ENCODE data around the gene SERPINE1.
"Not testable (repeated sequence)": the region's sequence is repeated elsewhere in the genome, so short reads cannot be mapped to it uniquely, and the experiment has no call there.

Gene SERPINE1

DNA sequence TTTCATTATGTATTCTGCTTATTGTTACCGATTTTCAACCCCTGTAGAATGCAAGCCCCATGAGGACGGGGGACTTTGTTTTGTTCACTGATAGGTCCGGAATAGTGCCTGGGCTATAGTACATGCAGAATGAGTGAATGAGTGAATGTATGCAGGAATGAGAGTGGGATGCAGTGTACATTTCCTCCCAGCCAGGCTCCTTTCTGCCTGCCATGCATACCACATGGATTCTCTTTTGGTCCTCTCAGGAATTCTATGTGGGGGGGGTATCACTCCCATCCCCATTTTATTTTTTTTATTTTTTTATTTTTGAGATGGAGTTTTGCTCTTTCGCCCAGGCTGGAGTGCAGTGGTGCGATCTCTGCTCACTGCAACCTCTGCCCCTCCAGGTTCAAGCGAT lies 24.9 kb upstream of the SERPINE1 start:
- no peak for DNase-seq

DNA sequence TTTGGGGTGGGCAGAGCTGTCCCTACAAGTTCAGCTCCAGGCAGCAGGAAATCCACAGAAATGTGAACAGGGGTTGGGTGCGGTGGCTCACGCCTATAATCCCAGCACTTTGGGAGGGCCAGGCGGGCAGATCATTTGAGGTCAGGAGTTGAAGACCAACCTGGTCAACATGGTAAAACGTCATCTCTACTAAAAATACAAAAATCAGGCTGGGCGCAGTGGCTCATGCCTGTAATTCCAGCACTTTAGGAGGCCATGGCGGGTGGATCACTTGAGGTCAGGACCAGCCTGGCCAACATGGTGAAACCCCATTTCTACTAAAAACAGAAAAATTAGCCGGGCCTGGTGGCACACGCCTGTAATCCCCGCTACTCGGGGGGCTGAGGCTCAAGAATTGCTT lies 23.2 kb upstream of the SERPINE1 start:
- not testable (repeated sequence) for DNase-seq

DNA sequence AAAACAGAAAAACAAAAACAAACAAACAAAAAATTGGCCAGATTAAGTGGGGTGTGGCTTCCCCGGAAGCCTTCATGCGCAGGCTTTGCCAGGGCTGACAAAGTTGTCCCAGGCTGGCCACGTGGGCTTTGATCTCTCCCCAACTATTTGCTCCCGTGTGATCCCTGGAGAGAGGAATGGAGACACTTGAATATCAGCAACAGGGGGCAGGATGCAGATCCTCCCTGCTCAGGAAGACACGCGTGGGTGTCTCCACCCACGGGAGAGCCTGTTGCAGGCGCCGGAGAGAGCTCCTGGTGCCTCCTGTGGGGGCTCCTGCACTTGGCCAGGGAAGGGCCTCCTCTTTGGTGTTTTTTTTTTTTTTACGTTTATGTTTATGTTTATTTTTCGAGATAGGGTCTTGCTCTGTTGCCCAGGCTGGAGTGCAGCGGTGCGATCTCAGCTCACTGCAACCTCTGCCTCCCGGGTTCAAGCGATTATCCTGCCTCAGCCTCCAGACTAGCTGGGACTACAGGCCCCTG lies 22.7 kb upstream of the SERPINE1 start:
- DNase-seq = no peak

DNA sequence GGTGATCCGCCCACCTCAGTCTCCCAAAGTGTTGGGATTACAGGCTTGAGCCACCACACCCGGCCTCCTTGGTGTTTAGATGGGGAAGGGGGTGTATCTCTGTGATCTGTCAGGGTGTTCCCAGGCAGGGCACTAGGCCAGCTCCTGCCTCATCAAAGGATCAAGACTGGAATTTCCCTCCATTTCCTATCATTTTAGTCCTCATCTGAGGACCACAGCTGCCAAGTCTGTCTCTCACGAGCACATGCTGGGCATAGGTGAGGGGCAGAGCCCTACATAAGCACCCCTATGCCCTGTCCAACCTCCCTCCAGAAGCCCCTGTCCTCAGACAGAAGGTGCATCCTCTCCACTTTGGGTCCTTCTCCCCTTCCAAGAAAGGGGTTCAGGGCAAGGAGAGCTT lies 22.1 kb upstream of the SERPINE1 start:
- no peak for DNase-seq

DNA sequence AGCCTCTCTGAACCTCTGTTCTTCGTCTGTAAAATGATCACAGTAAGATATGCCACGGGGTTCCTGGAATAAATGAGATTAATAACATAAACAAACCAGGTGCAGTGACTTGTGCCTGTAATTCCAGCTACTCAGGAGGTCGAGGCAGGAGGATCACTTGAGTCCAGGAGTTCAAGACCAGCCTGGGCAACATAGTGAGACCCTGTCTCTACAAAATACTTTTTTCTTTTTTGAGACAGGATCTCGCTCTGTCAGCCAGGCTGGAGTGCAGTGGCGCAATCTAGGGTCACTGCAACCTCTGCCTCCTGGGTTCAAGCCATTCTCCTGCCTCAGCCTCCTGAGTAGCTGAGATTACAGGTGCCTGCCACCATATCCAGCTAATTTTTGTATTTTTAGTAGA lies 21.7 kb upstream of the SERPINE1 start:
- DNase-seq = not testable (repeated sequence)

DNA sequence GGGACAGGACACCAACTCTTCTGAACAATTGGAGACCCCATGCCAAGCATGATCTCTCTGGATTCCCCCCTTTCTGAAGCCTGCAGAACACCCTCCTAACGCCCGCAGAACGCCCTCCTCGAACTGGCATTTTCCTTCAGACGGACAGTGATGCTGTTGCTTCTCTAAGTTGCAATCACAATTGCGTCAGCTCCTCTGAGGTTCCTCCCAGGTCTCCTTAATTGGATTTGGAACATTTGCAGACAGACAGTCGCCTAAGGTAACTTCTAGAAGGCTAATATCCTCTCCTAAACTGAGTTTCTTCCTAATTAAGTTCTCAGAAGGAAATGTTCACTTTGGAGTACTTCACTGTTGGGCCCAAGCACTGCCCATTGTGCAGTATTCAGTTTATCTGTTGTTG lies 20.5 kb upstream of the SERPINE1 start:
- no peak for DNase-seq

DNA sequence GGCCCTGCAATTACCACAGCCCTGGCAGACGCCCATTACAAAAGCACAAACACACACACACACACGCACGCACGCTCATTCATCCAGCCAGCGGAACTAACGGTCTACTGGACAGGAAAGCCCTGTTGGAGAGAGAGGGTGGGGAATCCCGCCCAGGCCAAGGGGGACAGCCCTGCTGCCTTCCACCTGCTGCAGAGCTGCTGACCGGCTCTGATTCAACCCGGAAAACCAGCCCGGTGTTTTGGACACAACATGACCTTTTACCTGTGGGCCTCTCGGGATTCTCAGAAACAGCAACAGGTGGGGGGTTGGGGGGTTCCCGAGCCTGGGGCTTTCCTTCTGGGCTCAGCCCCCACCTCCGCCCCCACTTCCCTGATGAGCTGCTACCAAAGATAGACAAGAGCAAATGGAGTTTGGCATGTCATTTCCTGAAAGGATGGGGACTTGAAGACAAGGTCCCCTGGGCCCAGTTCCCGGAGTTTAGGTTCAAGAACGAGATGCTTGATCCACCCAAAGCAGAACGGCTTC lies 18.5 kb upstream of the SERPINE1 start:
- no peak for DNase-seq

DNA sequence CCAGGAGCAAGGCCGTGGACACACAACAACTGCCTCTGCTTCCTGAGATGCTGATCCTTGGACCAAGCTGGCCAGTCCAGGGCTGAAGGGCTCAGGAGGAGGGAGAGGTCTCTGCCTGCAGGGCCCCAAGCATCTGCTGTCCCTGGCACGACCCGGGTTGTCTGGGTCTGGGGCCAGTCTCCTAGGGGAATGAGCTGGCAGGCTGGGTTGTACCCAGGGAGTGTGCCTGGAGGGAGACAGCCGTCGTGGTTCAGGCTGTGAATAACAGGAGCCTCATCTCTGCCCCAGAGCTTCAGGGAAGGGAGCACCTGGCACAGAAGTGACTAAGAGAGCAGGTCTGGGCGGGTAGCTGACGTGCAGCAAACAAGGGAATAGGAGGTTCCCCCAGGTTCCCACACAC lies 17.9 kb upstream of the SERPINE1 start:
- no peak for DNase-seq

DNA sequence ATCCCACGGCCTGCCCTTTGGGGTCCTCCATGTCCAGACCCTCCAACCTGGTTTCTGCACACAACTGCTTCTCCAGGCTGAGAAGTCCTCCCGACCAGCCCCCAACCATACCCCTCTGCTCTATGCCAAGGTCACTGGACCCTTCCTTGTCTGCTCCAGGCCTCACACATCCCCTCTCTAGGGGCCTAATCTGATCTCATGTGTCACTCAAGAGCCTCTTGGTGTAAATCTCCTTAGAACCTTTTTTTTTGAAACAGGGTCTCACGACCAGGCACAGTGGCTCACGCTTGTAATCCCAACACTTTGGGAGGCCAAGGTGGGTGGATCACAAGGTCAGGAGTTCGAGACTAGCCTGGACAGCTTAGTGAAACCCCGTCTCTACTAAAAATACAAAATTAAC lies 17.5 kb upstream of the SERPINE1 start:
- DNase-seq = no peak

DNA sequence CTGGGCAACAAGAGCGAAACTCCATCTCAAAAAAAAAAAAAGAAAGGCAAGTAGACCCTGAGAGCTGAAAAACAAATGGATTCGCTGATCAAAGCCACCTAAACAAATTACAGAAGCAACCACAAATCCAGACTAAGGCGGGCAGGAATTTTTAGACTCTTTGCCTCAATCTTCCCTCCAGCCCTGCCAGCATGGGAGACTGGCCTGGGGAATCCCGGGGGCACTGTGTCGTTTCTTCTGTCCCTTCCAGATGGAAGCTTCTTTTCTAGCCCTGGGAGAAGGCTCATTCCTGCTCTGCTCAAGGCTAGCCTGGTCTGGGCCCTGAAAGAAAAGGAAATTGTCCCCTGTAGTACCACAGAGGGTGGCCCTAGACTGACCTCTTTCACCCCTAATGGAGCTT lies 15.6 kb upstream of the SERPINE1 start:
- DNase-seq = no peak

DNA sequence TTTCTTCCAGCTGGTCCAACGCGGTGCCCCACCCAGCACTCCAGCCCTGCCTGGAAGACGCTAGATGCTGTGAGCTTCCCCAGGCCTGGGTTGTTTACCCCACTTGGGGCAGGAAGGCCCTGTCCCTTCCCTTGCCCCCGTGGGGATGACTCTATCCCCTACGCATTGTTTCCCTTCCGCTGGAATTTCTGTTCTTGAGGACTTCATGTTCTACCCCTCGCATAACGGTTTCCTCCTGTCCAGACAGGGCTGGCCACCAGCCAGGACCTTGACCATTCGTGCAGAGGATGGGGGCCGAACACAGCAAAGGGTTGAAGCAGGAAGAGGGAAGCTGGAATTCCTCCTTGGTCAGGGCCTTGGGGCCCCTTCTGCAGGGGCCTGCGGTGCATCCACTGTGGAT lies 14.7 kb upstream of the SERPINE1 start:
- DNase-seq = no peak

DNA sequence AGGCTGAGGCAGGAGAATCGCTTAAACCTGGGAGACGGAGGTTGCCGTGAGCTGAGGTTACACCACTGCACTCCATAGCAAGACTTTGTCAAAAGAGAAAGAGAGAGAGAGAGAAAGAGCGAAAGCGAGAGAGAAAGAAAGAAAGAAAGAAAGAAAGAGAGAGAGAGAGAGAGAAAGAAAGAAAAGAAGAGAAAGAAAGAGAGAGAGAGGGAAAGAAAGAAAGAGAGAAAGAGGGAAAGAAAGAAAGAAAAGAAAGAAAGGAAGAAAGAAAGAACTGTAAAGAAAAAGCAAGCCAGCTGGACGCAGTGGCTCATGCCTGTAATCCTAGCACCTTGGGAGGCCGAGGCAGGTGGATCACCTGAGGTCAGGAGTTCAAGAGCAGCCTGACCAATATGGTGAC lies 13.8 kb upstream of the SERPINE1 start:
- DNase-seq = not testable (repeated sequence)

DNA sequence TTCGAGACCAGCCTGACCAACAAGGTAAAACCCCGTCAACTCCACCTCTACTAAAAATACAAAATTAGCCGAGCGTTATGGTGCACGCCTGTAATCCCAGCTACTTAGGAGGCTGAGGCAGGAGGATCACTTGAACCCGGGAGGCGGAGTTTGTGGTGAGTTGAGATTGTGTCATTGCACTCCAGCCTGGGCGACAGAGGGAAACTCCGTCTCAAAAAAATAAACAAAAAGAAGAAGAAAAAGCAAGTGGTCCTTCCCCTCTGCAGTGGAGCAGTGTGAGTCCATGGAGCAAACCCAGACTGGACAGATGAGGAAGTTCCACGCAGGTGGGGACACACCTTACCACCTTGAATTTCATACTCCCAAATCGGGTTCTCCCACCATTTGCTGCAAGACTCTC lies 13.1 kb upstream of the SERPINE1 start:
- no peak for DNase-seq

DNA sequence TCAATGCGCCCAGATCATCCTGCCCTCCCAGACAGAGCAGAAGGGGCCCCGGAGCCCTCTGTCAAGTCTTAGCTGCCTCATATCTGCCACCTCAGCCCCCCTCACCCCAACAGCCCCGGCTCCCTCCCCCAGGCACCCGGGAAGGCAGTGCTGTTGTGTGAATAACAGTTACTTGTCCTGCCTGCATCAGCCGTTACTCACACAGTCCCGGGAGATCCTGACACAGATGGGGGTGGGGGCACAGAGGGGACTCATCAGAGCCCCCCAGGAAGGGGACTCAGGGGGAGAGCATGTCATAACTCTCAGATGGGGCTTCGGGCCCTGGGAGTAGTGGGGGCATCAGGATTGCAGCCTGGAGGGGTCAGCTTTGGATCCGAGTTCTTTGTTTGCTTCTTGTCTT lies 12.4 kb upstream of the SERPINE1 start:
- DNase-seq = no peak

DNA sequence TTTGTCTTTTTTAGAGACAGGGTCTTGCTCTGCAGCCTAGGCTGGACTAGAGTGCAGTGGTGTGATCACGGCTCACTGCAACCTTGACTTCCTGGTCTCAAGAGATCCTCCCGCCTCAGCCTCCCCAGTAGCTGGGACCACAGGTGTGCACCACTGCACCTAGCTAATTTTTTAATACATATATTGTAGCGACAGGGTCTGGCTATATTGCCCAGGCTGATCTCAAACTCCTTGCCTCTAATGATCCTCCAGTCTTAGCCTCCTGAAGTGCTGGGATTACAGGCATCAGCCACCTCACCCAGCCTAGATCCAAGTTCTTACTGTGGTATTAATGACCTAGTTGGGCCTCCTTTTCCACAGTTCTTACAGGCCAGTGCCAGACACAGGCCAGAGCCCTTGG lies 11.7 kb upstream of the SERPINE1 start:
- DNase-seq = no peak

DNA sequence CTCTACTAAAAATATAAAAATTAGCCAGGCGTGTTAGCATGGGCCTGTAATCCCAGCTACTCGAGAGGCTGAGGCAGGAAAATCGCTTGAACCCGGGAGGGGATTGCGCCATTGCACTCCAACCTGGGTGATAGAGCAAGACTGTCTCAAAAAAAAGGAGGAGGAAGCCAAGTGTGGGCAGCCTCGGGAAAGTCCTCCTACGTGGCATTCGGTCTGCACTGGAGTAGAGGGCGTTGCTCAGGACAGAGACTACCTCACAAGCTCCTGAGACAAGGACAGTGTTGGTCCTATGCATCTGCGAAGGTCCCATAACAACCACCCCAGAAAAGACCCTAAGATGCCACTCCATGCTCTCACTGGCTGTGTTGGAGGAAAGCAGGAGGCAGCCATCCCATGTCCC lies 10.0 kb upstream of the SERPINE1 start:
- DNase-seq = no peak

DNA sequence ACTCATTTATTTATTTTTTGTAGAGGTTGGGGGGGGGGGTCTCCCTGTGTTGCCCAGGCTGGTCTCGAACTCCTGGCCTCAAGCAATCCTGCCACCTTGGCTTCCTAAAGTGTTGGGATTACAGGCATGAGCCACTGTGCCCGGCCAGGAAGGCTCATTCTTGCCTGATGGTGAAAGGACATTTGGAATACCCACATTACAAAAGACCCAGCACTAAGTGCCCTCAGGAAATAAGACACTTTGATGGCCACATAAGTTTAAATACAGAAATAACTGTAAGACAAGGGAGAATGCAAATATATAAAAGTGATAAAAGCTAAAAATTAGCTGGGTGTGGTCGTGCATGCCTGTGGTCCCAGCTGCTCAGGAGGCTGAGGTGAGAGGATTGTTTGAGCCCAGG lies 8.0 kb upstream of the SERPINE1 start:
- DNase-seq = no peak

DNA sequence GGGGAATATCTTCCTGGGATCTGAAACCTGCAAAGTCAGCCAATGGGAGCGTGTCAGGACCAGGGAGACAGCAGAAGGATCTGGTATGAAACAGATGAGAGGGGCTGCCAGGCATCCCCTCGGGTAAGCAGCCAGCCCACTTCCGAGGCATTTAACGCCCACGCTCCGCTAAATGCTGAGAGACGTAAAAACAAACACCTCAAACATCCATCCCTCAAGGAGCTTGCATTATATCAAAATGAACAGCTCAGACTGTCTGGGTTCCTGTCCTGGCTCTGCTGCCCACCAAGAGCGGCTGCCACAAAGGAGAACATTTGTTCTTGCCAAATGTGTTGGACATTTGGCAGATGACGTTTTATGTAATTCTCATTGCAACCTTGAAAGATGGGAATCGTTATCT lies 7.0 kb upstream of the SERPINE1 start:
- DNase-seq = no peak

DNA sequence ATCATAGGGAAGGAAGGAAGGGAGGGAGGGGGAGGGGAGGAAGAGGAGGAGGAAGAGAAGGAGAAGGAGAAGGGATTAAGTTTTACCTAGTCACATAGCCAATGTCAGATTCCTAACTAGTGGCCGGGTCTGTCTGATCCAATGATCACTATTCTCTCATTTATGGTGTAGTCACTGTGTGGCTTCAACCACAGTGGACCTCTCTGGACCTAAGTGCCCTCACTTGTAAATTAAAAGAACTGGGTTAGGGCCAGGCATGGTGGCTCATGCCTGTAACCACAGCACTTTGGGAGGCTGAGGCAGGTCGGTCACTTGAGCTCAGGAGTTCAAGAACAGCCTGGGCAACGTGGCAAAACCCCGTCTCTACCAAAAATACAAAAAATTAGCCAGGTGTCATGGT lies 6.6 kb upstream of the SERPINE1 start:
- DNase-seq = no peak

DNA sequence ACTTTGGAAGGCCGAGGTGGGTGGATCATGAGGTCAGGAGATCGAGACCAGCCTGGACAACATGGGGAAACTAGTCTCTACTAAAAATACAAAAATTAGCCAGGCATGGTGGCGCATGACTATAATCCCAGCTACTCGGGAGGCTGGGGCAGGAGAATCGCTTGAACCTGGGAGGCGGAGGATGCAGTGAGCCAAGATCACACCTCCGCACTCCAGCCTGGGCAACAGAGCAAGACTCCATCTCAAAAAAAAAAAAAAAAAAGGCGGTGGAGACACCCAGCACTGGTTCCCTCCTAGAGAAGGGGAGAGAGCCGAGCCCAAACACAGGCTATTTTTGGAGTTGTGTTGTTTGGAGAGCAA lies 5.3 kb upstream of the SERPINE1 start:
- not testable (repeated sequence) for DNase-seq

DNA sequence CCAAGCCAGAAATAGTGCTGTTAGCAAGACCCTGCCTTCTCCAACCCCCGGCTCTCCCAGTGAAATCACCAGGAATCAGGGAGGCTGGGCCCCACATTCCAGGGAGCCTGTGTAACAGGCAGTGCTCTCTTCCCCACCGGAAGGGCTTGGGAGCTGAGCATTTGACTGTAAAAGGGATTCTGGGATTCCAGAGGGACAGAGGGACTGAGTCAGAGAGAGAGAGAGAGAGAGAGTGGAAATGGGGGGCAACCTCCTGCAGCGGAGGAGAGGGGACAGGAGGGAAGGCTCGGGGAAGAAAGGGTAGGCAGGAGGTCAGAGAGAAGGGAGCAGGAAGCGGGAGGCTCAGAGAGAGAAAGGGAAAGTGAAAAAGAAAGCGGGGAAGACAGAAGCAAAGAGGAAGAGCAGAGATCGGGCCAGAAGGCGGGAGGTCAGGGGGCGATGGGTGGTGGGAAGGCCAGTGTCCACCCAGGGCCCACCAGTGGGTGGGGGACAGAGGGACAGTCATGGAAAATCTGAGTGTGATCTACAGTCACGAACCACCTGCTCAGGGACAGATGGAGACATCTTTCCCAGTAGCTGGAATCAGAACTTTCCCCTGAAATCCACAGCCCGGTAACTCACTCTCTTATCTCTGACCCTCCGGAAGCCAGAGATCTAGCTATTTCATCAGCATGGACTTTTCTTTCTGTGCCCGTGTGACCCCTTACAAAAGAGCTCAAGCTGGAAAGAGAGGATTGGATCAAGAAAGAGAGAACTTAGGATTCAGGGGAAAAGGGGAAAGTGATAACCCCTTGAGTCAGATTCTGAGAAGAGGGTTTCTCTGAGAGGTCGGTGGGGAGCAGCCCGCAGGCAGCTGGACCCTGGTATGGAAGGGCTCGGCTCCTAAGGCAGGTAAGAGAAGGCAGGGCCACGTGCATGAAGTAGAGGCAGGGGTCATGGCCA lies 4.6 kb upstream of the SERPINE1 start:
- DNase-seq = peak; percentile 87 to 93

DNA sequence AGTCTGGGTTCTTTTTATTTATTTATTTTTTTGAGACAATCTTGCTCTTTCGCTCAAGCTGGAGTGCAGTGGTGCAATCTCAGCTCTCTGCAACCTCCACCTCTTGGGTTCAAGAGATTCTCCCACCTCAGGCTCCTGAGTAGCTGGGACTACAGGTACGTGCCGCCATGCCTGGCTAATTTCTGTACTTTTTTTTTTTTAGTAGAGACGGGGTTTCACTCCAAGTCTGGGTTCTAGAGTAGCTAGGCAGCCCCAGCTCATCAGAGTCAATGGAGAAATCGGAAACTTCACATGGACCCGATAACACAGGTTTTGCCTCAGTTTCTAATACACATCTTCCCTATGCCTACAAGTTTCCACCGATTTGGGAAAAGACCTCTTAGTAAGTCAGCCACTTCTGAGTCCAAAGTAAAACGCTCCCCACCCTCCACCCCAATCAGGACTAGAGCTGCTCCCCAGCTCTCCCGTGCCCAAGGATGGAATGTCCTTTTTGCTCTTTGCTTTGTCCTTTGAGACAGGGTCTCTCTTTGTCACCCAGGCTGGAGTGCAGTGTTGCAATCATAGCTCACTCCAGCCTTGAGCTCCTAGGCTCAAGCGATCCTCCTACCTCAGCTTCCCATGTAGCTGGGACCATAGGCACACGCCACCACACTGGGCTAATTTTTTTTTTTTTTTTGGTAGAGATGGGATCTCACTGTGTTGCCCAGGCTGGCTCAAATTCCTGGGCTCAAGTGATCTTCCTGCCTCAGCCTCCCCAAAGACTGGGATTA lies 3.8 kb upstream of the SERPINE1 start:
- DNase-seq = no peak

DNA sequence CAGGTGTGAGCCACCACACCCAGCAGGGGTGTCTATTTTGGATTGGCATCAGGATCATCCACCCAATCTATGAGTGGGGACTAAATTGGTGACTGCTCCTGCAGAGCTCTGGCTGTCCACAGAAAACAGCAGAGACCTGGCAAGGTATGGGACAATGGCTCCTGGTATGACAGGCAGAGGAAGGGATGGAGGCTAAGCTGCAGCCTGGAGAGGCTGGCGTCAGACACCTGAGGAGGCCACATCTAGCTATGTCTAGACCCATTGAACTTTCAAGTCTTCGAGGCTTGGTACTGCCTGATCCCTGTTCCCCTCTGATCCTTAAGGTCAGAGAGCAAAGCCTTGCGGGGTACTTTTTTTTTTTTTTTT lies 3.2 kb upstream of the SERPINE1 start:
- DNase-seq = no peak
